DND-41 (cell line): ENCODE results near the gene TSKS.

ENCODE experiments used
- EZH2 ChIP-seq: IDR thresholded peaks from 3 replicates; pipeline ENCODE4 v1.6.1; 2012; ENCODE audit warnings: borderline replicate concordance, low read depth, mild to moderate bottlenecking, moderate library complexity, low read length, inconsistent platforms; ENCODE audit not compliant: severe bottlenecking
- TF ChIP-seq, protein P1 (sequence below): IDR thresholded peaks from 2 replicates; pipeline ENCODE4 v1.5.1; 2012; ENCODE audit warnings: borderline replicate concordance, low read length, moderate library complexity, mild to moderate bottlenecking; ENCODE audit not compliant: poor library complexity, severe bottlenecking; ENCODE audit errors: extremely low read depth

DNA sequence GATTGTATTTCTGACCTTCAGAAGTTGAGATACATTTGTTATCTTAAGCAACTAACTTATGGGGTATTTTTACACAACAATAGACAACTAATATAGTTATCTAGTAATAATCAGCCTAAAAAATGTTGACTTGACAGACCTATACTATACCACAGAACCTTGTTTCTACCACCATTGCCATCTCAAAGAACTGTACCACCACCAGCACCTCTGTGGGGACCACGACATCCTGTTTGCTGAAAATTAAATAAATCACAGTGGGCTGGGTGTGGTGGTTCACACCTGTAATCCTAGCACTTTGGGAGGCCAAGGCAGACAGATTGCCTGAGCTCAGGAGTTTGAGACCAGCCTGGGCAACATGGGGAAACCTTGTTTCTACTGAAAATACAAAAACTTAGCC is 24.0 kb downstream of the TSKS start:
- TF ChIP-seq, protein P1, sequence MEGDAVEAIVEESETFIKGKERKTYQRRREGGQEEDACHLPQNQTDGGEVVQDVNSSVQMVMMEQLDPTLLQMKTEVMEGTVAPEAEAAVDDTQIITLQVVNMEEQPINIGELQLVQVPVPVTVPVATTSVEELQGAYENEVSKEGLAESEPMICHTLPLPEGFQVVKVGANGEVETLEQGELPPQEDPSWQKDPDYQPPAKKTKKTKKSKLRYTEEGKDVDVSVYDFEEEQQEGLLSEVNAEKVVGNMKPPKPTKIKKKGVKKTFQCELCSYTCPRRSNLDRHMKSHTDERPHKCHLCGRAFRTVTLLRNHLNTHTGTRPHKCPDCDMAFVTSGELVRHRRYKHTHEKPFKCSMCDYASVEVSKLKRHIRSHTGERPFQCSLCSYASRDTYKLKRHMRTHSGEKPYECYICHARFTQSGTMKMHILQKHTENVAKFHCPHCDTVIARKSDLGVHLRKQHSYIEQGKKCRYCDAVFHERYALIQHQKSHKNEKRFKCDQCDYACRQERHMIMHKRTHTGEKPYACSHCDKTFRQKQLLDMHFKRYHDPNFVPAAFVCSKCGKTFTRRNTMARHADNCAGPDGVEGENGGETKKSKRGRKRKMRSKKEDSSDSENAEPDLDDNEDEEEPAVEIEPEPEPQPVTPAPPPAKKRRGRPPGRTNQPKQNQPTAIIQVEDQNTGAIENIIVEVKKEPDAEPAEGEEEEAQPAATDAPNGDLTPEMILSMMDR: no peak
- TF ChIP-seq EZH2: no peak
